SU-DHL-6 (cell line): ENCODE data around the gene CASP8.

Experiments
- H2AFZ ChIP-seq: fragments of 200-600 bp; sonication (generic); 2 replicates; pipeline ENCODE4 v1.6.1; 2014; ENCODE audit warnings: low read depth, mild to moderate bottlenecking, moderate library complexity, mixed read lengths, antibody characterized with exemption, low read length; ENCODE audit not compliant: severe bottlenecking
- H3F3A ChIP-seq: fragments of 200-600 bp; shearing (Covaris generic); 2 replicates; pipeline ENCODE4 v1.6.0; 2016; ENCODE audit warnings: antibody characterized with exemption, mild to moderate bottlenecking; ENCODE audit not compliant: insufficient read depth
- H3K27ac ChIP-seq: fragments of 200-600 bp; sonication (generic); 2 replicates; pipeline ENCODE4 v1.5.1; 2016; ENCODE audit warnings: low read depth, mild to moderate bottlenecking, low read length, moderate library complexity, mixed read lengths
- H3K27me3 ChIP-seq: fragments of 200-600 bp; sonication (generic), shearing (Covaris generic); 2 replicates; pipeline ENCODE4 v1.6.0; 2014; ENCODE audit warnings: mild to moderate bottlenecking, low read length
- H3K36me3 ChIP-seq: fragments of 200-600 bp; sonication (generic); 2 replicates; pipeline ENCODE4 v1.6.1; 2014; ENCODE audit warnings: mild to moderate bottlenecking, low read length, mixed read lengths
- H3K4me2 ChIP-seq: fragments of 300-600, 200-600 bp; shearing (Covaris generic), sonication (generic); 2 replicates; pipeline ENCODE4 v1.6.0; 2014; ENCODE audit warnings: low read length, low read depth, mild to moderate bottlenecking; ENCODE audit not compliant: poor library complexity, severe bottlenecking
- H3K4me3 ChIP-seq: fragments of 200-600 bp; sonication (generic); 2 replicates; pipeline ENCODE4 v1.5.1; 2014; ENCODE audit warnings: antibody characterized with exemption, low read length, mild to moderate bottlenecking, mixed read lengths; ENCODE audit not compliant: insufficient read depth, poor library complexity, severe bottlenecking
- H3K79me2 ChIP-seq: fragments of 200-600 bp; sonication (generic); 2 replicates; pipeline ENCODE4 v1.6.1; 2014; ENCODE audit warnings: mild to moderate bottlenecking, low read length, moderate library complexity; ENCODE audit not compliant: insufficient read depth
- H3K9ac ChIP-seq: fragments of 200-600 bp; sonication (generic); 2 replicates; pipeline ENCODE4 v1.7.0; 2014; ENCODE audit warnings: mild to moderate bottlenecking, low read length
- H3K9me2 ChIP-seq: fragments of 200-600 bp; sonication (generic); replicated peaks from 2 replicates; pipeline ENCODE4 v1.6.1; 2014; ENCODE audit warnings: low read length; ENCODE audit not compliant: insufficient read depth
- H3K9me3 ChIP-seq: fragments of 200-600 bp; sonication (generic); 2 replicates; pipeline ENCODE4 v1.6.1; 2014; ENCODE audit warnings: low read length, mixed read lengths; ENCODE audit not compliant: insufficient read depth
- H4K20me1 ChIP-seq: fragments of 200-600 bp; sonication (generic); 2 replicates; pipeline ENCODE4 v1.6.1; 2014; ENCODE audit warnings: low read depth, mild to moderate bottlenecking, antibody characterized with exemption, low read length, moderate library complexity, mixed read lengths
- CTCF ChIP-seq: fragments of 200-600 bp; sonication (generic); IDR thresholded peaks from one replicate; pipeline ENCODE4 v1.5.1; 2017; ENCODE audit warnings: antibody characterized with exemption, mild to moderate bottlenecking, low read length, moderate library complexity; ENCODE audit not compliant: insufficient read depth, poor library complexity, severe bottlenecking
- EZH2phosphoT487 ChIP-seq: fragments of 200-600 bp; sonication (generic), shearing (Covaris generic); conservative IDR thresholded peaks from 2 replicates; pipeline ENCODE4 v1.6.1; 2018; ENCODE audit warnings: mild to moderate bottlenecking, antibody characterized with exemption, low read length, moderate library complexity, mixed read lengths

Gene CASP8

DNA sequence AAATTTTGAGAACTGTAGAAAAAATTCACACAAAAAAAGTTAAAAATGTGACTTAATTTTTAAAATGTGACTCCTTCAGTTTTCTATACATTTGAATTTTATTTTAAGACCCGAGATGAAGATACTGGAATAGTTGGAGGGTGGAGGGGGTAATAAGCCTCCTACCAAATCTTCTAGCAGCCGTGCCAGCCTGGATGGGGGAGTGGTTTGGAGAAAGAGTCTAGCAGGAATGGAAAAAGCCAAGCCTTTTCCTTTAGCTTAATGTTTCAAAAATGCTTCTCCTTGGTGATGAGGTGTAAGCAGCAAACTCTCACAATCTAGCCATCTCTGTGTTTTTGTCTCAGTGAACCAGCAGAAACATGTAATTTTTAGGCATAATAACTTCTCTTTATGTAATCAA, 14.7 kb downstream of the CASP8 start:
- Histone ChIP-seq H3K9me2 (no peaks in the 10 kb centered on the region), H3K27ac (no peak overlapping the region), H4K20me1 (no peaks in the 10 kb centered on the region), H3K79me2 (no peaks in the 10 kb centered on the region; the same call in 1 of the 2 replicates), H2AFZ (no peak overlapping the region), H3K4me3 (no peak overlapping the region), H3K9ac (no peak overlapping the region), H3K27me3 (no peaks in the 10 kb centered on the region), H3K36me3 (peaks cover 16% of the 10 kb centered on the region), H3K4me2 (no peak overlapping the region), H3K9me3 (no peaks in the 10 kb centered on the region), H3F3A (no peaks in the 10 kb centered on the region)
- TF ChIP-seq CTCF (no peak), EZH2phosphoT487 (no peak)

GRCh38 chr2:201275990-201276389, 15.7 kb downstream of the CASP8 start:
- Histone ChIP-seq H4K20me1 (no peaks in the 10 kb centered on the region), H3K27ac (no peak overlapping the region), H3K36me3 (peaks cover 16% of the 10 kb centered on the region), H3K9me2 (no peaks in the 10 kb centered on the region), H3K9me3 (no peaks in the 10 kb centered on the region), H3K4me3 (no peak overlapping the region), H3K79me2 (no peaks in the 10 kb centered on the region), H3K9ac (no peak overlapping the region), H3K27me3 (no peaks in the 10 kb centered on the region), H2AFZ (no peak overlapping the region), H3F3A (no peaks in the 10 kb centered on the region), H3K4me2 (no peak overlapping the region)
- TF ChIP-seq EZH2phosphoT487 = no peak
- TF ChIP-seq CTCF = no peak

- Histone ChIP-seq H3K9me2 (no peaks in the 10 kb centered on the region), H3K4me2 (no peak overlapping the region), H2AFZ (no peak overlapping the region), H3K4me3 (no peak overlapping the region), H3K79me2 (no peaks in the 10 kb centered on the region), H3K27ac (no peak overlapping the region), H4K20me1 (no peaks in the 10 kb centered on the region), H3K9me3 (no peaks in the 10 kb centered on the region), H3K36me3 (peaks cover 16% of the 10 kb centered on the region), H3K9ac (no peak overlapping the region), H3K27me3 (no peaks in the 10 kb centered on the region), H3F3A (no peaks in the 10 kb centered on the region)
- TF ChIP-seq EZH2phosphoT487 (no peak), CTCF (no peak)
Measured at GRCh38 chr2:201276511-201276910, 16.2 kb downstream of the CASP8 start.
